ENCODE results near the gene FOXK2. TPM values are rescaled to one million over a fixed set of nuclear protein-coding genes. Genes with fewer than 3 reads are reported as not detected.
"Not testable (repeated sequence)": the region's sequence is repeated elsewhere in the genome, so short reads cannot be mapped to it uniquely, and the experiment has no call there.

FOXK2 gene
- total RNA-seq, 1 donor from 2014 or later: 95.2 TPM

GRCh38 chr17:82582709-82583108, 63.2 kb downstream of the FOXK2 start:
- H3K9me3 Mint-ChIP-seq: no peaks in the 10 kb centered on the region
- DNase-seq (ENCODE audit: low spot score): no peak
- H3K4me3 Mint-ChIP-seq (ENCODE audit: low read depth): no peak overlapping the region
- peaks cover 63% of the 10 kb centered on the region for H3K36me3 Mint-ChIP-seq (ENCODE audit: low read depth)
- intact Hi-C loops (cut with micrococcal nuclease): no loop called here
- no peaks in the 10 kb centered on the region for H3K27me3 Mint-ChIP-seq (ENCODE audit: low read depth)
- H3K27ac Mint-ChIP-seq: no peak overlapping the region
- peaks cover 7% of the 10 kb centered on the region for H3K4me1 Mint-ChIP-seq (ENCODE audit: low read depth)

- no peak overlapping the region for H3K4me3 Mint-ChIP-seq (ENCODE audit: low read depth)
- intact Hi-C loops (cut with micrococcal nuclease): no loop called here
- peaks cover 64% of the 10 kb centered on the region for H3K36me3 Mint-ChIP-seq (ENCODE audit: low read depth)
- H3K4me1 Mint-ChIP-seq (ENCODE audit: low read depth): peaks cover 7% of the 10 kb centered on the region
- no peak for DNase-seq (ENCODE audit: low spot score)
- no peaks in the 10 kb centered on the region for H3K9me3 Mint-ChIP-seq
- H3K27ac Mint-ChIP-seq: no peak overlapping the region
- H3K27me3 Mint-ChIP-seq (ENCODE audit: low read depth): no peaks in the 10 kb centered on the region
These were observed 64.2 kb downstream of the FOXK2 start for GRCh38 chr17:82583720-82584234.

- H3K36me3 Mint-ChIP-seq (ENCODE audit: low read depth): peaks cover 60% of the 10 kb centered on the region
- H3K9me3 Mint-ChIP-seq; H3K4me3 Mint-ChIP-seq (ENCODE audit: low read depth); H3K4me1 Mint-ChIP-seq (ENCODE audit: low read depth); DNase-seq (ENCODE audit: low spot score); H3K27ac Mint-ChIP-seq; H3K27me3 Mint-ChIP-seq (ENCODE audit: low read depth); intact Hi-C loops (cut with micrococcal nuclease): not testable (repeated sequence)
These were observed 66.5 kb downstream of the FOXK2 start for GRCh38 chr17:82585935-82586575.

DNA sequence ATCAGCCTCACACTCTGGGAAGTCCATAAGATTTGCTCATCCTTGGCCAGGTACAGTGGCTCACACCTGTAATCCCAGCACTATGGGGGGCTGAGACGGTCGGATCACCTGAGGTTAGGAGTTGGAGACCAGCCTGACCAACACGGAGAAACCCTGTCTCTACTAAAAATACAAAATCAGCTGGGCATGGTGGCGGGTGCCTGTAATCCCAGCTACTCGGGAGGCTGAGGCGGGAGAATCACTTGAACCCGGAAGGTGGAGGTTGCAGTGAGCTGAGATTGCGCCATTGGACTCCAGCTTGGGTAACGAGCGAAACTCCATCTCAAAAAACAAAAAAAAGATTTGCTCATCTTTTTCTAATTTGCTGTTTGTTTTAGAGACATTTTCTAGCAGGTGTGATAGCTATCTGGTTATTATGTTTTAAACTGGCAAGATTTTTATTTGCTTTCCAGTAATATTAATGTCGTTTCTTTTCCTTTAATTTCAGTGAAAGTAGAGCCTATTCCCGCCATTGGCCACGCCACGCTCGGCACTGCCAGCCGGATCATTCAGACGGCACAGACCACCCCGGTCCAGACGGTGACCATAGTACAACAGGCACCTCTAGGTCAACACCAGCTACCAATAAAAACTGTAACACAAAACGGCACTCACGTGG, 67.2 kb downstream of the FOXK2 start:
- Mint-ChIP-seq H3K9me3 (no peaks in the 10 kb centered on the region), H3K4me3 (ENCODE audit: low read depth) (no peak overlapping the region), H3K27me3 (ENCODE audit: low read depth) (no peaks in the 10 kb centered on the region), H3K27ac (peak overlapping the region; percentile 13), H3K36me3 (ENCODE audit: low read depth) (peaks cover 57% of the 10 kb centered on the region), H3K4me1 (ENCODE audit: low read depth) (peaks cover 7% of the 10 kb centered on the region)
- intact Hi-C loops (cut with micrococcal nuclease): no loop called here
- no peak for DNase-seq (ENCODE audit: low spot score)

DNA sequence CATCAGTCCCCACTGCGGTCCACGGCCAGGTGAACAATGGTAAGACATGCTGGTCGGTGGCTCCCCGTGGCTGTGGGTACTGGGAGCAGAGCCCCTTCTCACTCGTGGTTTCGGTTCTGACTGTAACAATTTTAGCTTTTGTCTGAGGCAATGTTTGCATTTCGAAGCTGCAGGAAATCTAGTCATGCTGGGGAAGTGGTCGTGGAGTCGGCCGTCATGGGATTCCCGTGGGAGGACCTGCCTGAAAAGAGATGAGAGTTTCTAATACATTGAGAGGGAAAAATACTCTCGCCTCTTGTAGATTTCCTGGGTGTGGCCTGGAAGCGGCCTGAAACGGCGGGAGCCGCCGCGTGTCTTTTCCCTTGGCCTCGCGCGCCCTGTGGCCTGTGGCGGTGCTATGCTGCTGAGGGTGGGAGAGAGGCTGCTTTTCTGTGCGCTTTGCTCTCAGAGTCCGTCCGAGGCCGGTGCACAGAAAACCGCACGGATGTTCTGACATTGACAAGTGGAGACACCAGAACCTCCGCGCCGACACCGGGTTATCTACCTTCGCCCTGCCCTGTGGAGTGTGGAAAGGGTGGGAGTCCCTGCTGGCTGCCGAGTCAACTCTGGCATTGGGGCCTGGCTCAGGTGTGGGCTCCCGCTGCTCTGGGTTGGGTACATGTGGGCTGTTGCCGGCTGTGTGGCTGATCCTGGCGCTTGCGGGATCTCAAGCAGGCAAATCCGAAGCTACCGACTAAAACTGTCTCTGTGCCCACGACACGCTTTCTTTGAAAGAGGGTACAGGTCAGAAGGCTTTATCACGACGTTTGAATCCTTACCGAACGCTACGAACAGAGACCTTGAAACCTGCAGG, 67.9 kb downstream of the FOXK2 start:
- Mint-ChIP-seq H3K4me3 (ENCODE audit: low read depth) (no peak overlapping the region), H3K4me1 (ENCODE audit: low read depth) (peaks cover 15% of the 10 kb centered on the region), H3K27me3 (ENCODE audit: low read depth) (no peaks in the 10 kb centered on the region), H3K9me3 (no peaks in the 10 kb centered on the region), H3K36me3 (ENCODE audit: low read depth) (peaks cover 51% of the 10 kb centered on the region), H3K27ac (peak overlapping the region; percentile 13)
- DNase-seq (ENCODE audit: low spot score): no peak
- intact Hi-C loops (cut with micrococcal nuclease): no loop called here

DNA sequence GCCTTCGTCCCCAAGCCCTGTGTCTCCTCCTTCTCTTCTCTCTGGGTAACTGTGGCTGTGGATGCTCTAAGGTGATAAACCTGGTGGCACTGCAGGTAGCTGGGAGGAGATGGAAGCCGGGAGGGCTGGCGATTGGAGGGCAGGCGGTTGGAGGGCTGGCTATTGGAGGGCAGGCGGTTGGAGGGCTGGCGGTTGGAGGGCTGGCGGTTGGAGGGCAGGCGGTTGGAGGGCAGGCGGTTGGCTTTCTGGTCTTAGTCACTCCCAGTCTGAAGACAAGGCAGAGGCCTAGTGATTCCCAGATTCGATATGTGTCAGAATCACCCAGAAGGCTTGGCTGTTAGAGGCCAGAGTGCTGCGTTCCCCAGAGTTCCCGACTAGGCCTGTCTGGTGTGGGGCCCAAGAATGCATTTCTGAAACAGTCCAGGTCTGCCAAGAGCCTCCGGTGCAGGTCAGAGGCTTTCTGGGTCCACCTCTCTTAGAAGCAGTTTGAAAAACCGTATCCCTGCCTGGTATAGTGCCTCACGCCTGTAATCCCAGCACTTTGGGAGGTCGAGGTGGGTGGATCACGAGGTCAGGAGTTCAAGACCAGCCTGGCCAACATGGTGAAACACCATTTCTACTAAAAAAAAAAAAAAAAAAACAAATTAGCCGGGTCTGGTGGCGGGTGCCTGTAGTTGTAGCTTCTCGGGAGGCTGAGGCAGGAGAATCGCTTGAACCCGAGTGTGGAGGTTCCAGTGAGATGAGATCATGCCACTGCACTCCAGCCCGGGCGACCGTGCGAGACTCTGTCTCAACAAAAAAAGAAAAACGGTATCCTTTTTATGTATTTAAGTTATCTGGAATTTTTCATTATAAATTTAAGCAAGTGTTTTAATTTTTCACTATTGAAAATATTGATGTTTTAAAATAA, 69.0 kb downstream of the FOXK2 start:
- H3K36me3 Mint-ChIP-seq (ENCODE audit: low read depth): peaks cover 50% of the 10 kb centered on the region
- DNase-seq (ENCODE audit: low spot score): no peak
- H3K4me1 Mint-ChIP-seq (ENCODE audit: low read depth): peaks cover 26% of the 10 kb centered on the region
- H3K4me3 Mint-ChIP-seq (ENCODE audit: low read depth): no peak overlapping the region
- H3K27ac Mint-ChIP-seq: peak overlapping the region; percentile 34
- no peaks in the 10 kb centered on the region for H3K9me3 Mint-ChIP-seq
- H3K27me3 Mint-ChIP-seq (ENCODE audit: low read depth): no peaks in the 10 kb centered on the region
- intact Hi-C loops (cut with micrococcal nuclease): no loop called here

DNA sequence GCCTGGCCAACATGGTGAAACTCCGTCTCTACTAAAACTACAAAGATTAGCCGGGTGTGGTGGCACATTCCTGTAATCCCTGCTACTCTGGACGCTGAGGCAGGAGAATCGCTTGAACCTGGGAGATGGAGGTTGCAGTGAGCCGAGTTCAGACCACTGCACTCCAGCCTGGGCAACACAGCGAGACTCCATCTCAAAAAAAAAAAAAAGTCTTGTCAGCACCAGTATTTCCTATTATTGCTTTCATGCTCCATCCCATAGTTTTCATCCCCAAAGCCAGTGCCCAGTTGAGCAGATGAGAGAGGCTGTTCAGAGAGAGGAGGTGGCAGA, 70.3 kb downstream of the FOXK2 start:
- Mint-ChIP-seq H3K4me3 (ENCODE audit: low read depth) (no peak overlapping the region), H3K36me3 (ENCODE audit: low read depth) (peaks cover 48% of the 10 kb centered on the region), H3K27me3 (ENCODE audit: low read depth) (no peaks in the 10 kb centered on the region), H3K4me1 (ENCODE audit: low read depth) (peaks cover 33% of the 10 kb centered on the region), H3K27ac (no peak overlapping the region), H3K9me3 (no peaks in the 10 kb centered on the region)
- intact Hi-C loops (cut with micrococcal nuclease): no loop called here
- DNase-seq (ENCODE audit: low spot score): no peak

DNA sequence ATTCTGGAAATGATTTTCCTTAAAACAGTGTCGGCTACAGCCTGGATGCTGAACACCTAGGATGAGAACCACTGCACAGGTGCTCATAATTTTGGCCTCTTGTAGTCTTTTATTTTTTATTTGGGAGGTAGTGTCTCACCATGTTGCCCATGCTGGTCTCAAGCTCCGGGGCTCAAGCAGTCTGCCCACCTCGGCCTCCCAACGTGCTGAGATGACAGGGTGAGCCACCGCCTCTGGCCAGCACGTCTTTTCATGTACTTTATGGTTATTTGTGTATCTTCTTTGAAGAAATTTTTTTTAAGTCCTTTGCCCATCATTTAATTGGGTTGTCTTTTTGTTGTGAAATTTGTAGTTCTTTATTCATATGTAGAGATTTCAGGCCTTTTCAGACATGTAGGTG, 70.7 kb downstream of the FOXK2 start:
- intact Hi-C loops (cut with micrococcal nuclease): no loop called here
- no peaks in the 10 kb centered on the region for H3K27me3 Mint-ChIP-seq (ENCODE audit: low read depth)

DNA sequence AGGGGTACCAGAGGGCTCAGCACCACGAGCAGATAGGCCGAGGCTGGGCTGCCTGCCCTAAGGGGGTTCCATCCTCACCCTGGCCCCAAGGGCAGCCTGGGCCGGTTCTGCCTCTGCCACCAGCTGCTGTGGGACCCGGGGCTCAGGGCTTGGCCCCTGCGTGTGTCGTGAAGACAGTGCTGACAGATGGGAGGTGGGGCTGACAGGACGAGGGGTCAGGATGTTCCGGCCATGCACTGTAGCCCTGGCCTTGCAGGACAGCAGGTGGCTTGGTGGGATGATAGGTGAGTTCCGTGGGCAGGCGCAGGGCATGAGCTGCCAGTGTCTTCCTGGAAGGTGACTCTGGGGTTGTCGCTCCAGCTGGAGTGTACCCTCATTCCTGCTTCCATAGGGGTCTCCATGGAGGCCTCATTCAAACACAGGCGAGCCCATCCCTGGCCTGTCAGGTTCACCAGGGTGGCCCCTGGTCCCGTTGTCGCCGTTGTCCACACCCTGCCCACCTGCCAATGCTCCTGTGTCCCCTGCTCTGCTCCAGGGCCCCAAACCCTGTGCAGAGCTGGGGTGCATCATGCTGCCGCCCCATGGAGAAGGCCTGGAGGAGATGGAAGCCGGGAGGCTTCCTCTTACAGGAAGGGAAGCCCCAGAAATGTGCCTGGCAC, 71.5 kb downstream of the FOXK2 start:
- intact Hi-C loops (cut with micrococcal nuclease): no loop called here
- no peaks in the 10 kb centered on the region for H3K9me3 Mint-ChIP-seq

More for the DNA sequence above, 70.7 kb downstream of the FOXK2 start:
- H3K27ac Mint-ChIP-seq: peak overlapping the region; percentile 14
- peaks cover 46% of the 10 kb centered on the region for H3K36me3 Mint-ChIP-seq (ENCODE audit: low read depth)
- DNase-seq (ENCODE audit: low spot score): no peak
- H3K4me1 Mint-ChIP-seq (ENCODE audit: low read depth): peaks cover 33% of the 10 kb centered on the region
- no peak overlapping the region for H3K4me3 Mint-ChIP-seq (ENCODE audit: low read depth)
- no peaks in the 10 kb centered on the region for H3K9me3 Mint-ChIP-seq

DNA sequence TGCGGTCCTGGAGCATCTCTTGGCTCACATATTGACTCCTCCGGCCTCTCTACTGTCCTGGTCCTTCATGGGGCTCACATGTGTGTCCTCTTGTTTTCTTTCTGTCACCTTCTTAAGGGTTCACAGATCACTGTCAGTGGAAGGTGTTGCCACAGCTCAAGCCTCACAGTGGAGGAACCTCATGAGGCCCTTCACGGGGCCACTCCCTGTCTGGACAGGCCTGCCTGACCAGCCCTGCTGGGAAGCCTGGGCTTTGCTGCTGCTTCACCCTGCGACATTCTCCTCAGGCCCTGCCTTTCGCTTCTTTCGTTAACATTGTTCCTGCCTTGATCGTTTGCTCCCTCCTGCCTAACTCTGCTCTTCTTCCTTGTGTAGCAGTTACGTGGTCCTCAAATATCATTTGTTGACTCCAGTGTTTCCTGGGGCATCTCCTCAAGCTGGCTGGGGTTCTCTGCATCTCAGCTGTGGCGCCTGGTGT, 72.8 kb downstream of the FOXK2 start:
- intact Hi-C loops (cut with micrococcal nuclease): no loop called here
- H3K27me3 Mint-ChIP-seq (ENCODE audit: low read depth): no peaks in the 10 kb centered on the region
- H3K4me3 Mint-ChIP-seq (ENCODE audit: low read depth): peak overlapping the region; percentile 72
- peaks cover 28% of the 10 kb centered on the region for H3K4me1 Mint-ChIP-seq (ENCODE audit: low read depth)
- no peak for DNase-seq (ENCODE audit: low spot score)
- H3K9me3 Mint-ChIP-seq: no peaks in the 10 kb centered on the region
- peak overlapping the region; percentile 81 for H3K27ac Mint-ChIP-seq
- H3K36me3 Mint-ChIP-seq (ENCODE audit: low read depth): peaks cover 41% of the 10 kb centered on the region

More for the DNA sequence above, 71.5 kb downstream of the FOXK2 start:
- H3K27me3 Mint-ChIP-seq (ENCODE audit: low read depth): no peaks in the 10 kb centered on the region
- H3K4me3 Mint-ChIP-seq (ENCODE audit: low read depth): no peak overlapping the region
- DNase-seq (ENCODE audit: low spot score): no peak
- peaks cover 38% of the 10 kb centered on the region for H3K36me3 Mint-ChIP-seq (ENCODE audit: low read depth)
- peaks cover 33% of the 10 kb centered on the region for H3K4me1 Mint-ChIP-seq (ENCODE audit: low read depth)
- H3K27ac Mint-ChIP-seq: peak overlapping the region; percentile 81

DNA sequence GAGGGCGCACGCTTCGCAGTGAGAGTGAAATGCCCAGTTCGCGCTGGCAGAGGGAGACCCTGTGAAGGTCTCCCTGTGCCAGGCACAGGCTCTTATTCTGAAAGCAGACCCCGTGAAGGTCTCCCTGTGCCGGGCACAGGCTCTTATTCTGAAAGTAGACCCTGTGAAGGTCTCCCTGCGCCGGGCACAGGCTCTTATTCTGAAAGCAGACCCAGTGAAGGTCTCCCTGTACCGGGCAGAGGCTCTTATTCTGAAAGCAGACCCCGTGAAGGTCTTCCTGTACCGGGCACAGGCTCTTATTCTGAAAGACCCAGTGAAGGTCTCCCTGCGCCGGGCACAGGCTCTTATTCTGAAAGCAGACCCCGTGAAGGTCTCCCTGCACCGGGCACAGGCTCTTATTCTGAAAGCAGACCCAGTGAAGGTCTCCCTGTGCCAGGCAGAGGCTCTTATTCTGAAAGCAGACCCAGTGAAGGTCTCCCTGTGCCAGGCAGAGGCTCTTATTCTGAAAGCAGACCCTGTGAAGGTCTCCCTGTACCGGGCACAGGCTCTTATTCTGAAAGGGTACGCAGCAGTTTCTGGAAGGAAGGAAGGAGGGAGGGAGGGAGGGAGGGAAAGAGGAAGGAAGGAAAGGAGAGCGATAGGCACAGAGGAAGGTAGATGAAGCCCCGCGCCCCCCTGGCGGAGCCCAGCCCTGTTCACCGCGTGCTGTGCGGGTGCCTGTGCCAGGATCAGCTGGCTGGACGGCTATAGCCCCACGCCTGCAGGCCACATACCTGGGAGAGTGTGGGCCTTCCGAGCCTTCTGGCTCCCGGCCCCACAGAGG, 73.4 kb downstream of the FOXK2 start:
- Mint-ChIP-seq H3K36me3 (ENCODE audit: low read depth) (peaks cover 40% of the 10 kb centered on the region), H3K27me3 (ENCODE audit: low read depth) (no peaks in the 10 kb centered on the region), H3K9me3 (no peaks in the 10 kb centered on the region), H3K4me3 (ENCODE audit: low read depth) (peak overlapping the region; percentile 72), H3K27ac (peak overlapping the region; percentile 81), H3K4me1 (ENCODE audit: low read depth) (peaks cover 28% of the 10 kb centered on the region)
- DNase-seq (ENCODE audit: low spot score): peak; percentile 56
- intact Hi-C loops (cut with micrococcal nuclease): no loop called here
